A673 (cell line): ENCODE measurements around the gene TAS2R7.

Experiments
- EZH2 ChIP-seq: fragments of 200-600 bp; sonication (generic); IDR thresholded peaks from 2 replicates; pipeline ENCODE4 v1.6.1; 2017; ENCODE audit warnings: borderline replicate concordance, low read depth, mild to moderate bottlenecking, mixed read lengths, antibody characterized with exemption, low read length; ENCODE audit not compliant: poor library complexity, severe bottlenecking
- TF ChIP-seq, protein P1 (sequence below): fragments of 300-800, 200-600 bp; sonication (generic); conservative IDR thresholded peaks from 2 replicates; pipeline ENCODE4 v1.5.1; 2017; ENCODE audit warnings: low read depth, mild to moderate bottlenecking, antibody characterized with exemption, low read length, moderate library complexity, mixed read lengths

DNA sequence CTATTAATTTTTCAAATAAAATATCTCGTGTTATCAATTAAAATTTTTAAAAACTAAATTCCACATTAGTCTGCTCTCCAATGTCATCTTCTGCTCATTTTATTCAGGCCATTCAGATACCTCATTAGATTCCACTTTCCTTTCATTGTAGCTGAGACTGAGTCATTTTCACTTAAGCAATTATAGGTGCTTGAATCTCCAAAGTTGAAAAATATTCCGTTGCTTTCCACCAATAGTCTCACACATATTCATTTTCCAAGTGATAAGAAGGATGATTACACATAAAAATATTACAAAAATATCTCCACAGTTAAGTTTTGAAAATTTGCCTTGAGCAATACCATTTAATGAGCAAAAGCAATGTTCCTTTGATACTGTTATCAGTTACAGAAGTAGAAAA, 42.8 kb downstream of the TAS2R7 start:
- TF ChIP-seq, protein P1, sequence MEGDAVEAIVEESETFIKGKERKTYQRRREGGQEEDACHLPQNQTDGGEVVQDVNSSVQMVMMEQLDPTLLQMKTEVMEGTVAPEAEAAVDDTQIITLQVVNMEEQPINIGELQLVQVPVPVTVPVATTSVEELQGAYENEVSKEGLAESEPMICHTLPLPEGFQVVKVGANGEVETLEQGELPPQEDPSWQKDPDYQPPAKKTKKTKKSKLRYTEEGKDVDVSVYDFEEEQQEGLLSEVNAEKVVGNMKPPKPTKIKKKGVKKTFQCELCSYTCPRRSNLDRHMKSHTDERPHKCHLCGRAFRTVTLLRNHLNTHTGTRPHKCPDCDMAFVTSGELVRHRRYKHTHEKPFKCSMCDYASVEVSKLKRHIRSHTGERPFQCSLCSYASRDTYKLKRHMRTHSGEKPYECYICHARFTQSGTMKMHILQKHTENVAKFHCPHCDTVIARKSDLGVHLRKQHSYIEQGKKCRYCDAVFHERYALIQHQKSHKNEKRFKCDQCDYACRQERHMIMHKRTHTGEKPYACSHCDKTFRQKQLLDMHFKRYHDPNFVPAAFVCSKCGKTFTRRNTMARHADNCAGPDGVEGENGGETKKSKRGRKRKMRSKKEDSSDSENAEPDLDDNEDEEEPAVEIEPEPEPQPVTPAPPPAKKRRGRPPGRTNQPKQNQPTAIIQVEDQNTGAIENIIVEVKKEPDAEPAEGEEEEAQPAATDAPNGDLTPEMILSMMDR = no peak
- no peak for TF ChIP-seq EZH2
